HCT116 (cell line): ENCODE results near the gene NCMAP. TPM values are rescaled to one million over a fixed set of nuclear protein-coding genes. Genes with fewer than 3 reads are reported as not detected.

Source experiments
- ATAC-seq: fragments of 200-7000 bp; cut with Tn5 transposase; 2 replicates; pipeline ENCODE4 v1.9.1; 2020; ENCODE audit warnings: mild to moderate bottlenecking, moderate library complexity
- BruUV-seq: library from RNA; stranded (reverse); fragments of 400-500 nt; replicated peaks from 2 replicates; lab custom pipeline; 2021; lab: Mats Ljungman, UMichigan
- CTCF ChIA-PET: fragments of 300-600 bp; sonication (Branson Sonifier 250); formaldehyde crosslinking; loops from one replicate; lab custom pipeline; 2021; ENCODE audit warnings: antibody characterized with exemption; lab: Charles Lee
- POLR2A ChIA-PET: fragments of 300-600, 350-600 bp; sonication (Branson Sonifier 250); formaldehyde crosslinking; loops from one replicate; lab custom pipeline; 2021; ENCODE audit warnings: antibody characterized with exemption; lab: Charles Lee
- RAD21 ChIA-PET, 2 experiments: fragments of 300-600 bp; sonication (Branson Sonifier 250); formaldehyde crosslinking; loops; one replicate each; lab custom pipeline; 2023; ENCODE audit warnings: low total read pairs in 2 of 2; ENCODE audit not compliant: uncharacterized antibody in 2 of 2, unreplicated experiment in 2 of 2, low non-redundant PET in 1 of 2; lab: Charles Lee
- DNase-seq: peaks from one replicate; pipeline ENCODE4 v3.0.0-alpha.2; 2010; ENCODE audit warnings: low read depth, low spot score
- H2AFZ ChIP-seq: fragments of 200-600 bp; shearing (Covaris generic), sonication (generic); 2 replicates; pipeline ENCODE4 v1.6.1; 2017; ENCODE audit warnings: low read depth, mixed run types, mixed read lengths, antibody characterized with exemption, low read length; ENCODE audit not compliant: poor library complexity, severe bottlenecking
- H3K27ac ChIP-seq: 2 replicates; pipeline ENCODE4 v1.5.1; 2012; ENCODE audit warnings: low read depth, low read length
- H3K27me3 ChIP-seq: fragments of 200-600 bp; sonication (generic); 2 replicates; pipeline ENCODE4 v1.6.1; 2016; ENCODE audit warnings: mixed run types, low read length, mixed read lengths; ENCODE audit not compliant: insufficient read depth
- H3K36me3 ChIP-seq, 2 experiments: fragments of 200-500 bp in 1 of 2; fragments of 200-600 bp in 1 of 2; sonication (Bioruptor generic) in 1 of 2; sonication (generic) in 1 of 2; 2 replicates each; pipeline versions ENCODE4 v1.5.1 to v1.6.1; 2014 to 2016; ENCODE audit warnings: low read length in 2 of 2, inconsistent platforms in 1 of 2, mixed read lengths in 1 of 2, mixed run types in 1 of 2; ENCODE audit not compliant: insufficient read depth in 2 of 2, control insufficient read depth in 1 of 2
- H3K4me1 ChIP-seq, 2 experiments: fragments of 200-600 bp in 1 of 2; sonication (generic) in 1 of 2; 2 replicates each; pipeline versions ENCODE4 v1.5.1 to v1.6.1; 2012 to 2017; ENCODE audit warnings: low read length in 2 of 2, inconsistent platforms in 1 of 2, mild to moderate bottlenecking in 1 of 2, mixed read lengths in 1 of 2, mixed run types in 1 of 2, moderate library complexity in 1 of 2; ENCODE audit not compliant: insufficient read depth in 2 of 2, control insufficient read depth in 1 of 2
- H3K4me2 ChIP-seq: fragments of 200-600 bp; sonication (generic); 2 replicates; pipeline ENCODE4 v1.6.1; 2017; ENCODE audit warnings: mixed run types, low read length, mixed read lengths
- H3K4me3 ChIP-seq, 2 experiments: fragments of 200-600 bp in 1 of 2; sonication (generic) in 1 of 2; replicated peaks in 1 of 2; 2 replicates each; pipeline ENCODE4 v1.5.1; 2011 to 2016; ENCODE audit warnings: low read length in 2 of 2, control low read depth in 1 of 2, low read depth in 1 of 2, mild to moderate bottlenecking in 1 of 2, mixed read lengths in 1 of 2, mixed run types in 1 of 2
- H3K79me2 ChIP-seq: fragments of 200-600 bp; sonication (generic); 2 replicates; pipeline ENCODE4 v1.6.1; 2017; ENCODE audit warnings: mild to moderate bottlenecking, mixed run types, low read length, moderate library complexity, mixed read lengths; ENCODE audit not compliant: insufficient read depth
- H3K9ac ChIP-seq: fragments of 200-600 bp; sonication (generic); 2 replicates; pipeline ENCODE4 v1.6.1; 2016; ENCODE audit warnings: low read length, mixed read lengths
- H3K9me2 ChIP-seq: fragments of 200-600 bp; sonication (generic), shearing (Covaris generic); 2 replicates; pipeline ENCODE4 v1.6.1; 2017; ENCODE audit warnings: mixed run types, mild to moderate bottlenecking, moderate library complexity; ENCODE audit not compliant: insufficient read depth
- H3K9me3 ChIP-seq, 2 experiments: fragments of 200-500 bp in 1 of 2; fragments of 200-600 bp in 1 of 2; sonication (Bioruptor generic) in 1 of 2; sonication (generic) in 1 of 2; 2 replicates each; pipeline ENCODE4 v1.6.1; 2014 to 2017; ENCODE audit warnings: low read length in 2 of 2, mixed read lengths in 2 of 2, inconsistent platforms in 1 of 2, low read depth in 1 of 2, mild to moderate bottlenecking in 1 of 2, mixed run types in 1 of 2, moderate library complexity in 1 of 2; ENCODE audit not compliant: control insufficient read depth in 1 of 2, insufficient read depth in 1 of 2
- H4K20me1 ChIP-seq: fragments of 200-600 bp; sonication (generic), shearing (Covaris generic); 2 replicates; pipeline ENCODE4 v1.6.1; 2017; ENCODE audit warnings: mixed run types, mild to moderate bottlenecking, moderate library complexity; ENCODE audit not compliant: insufficient read depth
- CBX3 ChIP-seq: IDR thresholded peaks from 2 replicates; pipeline ENCODE4 v1.6.1; 2012; ENCODE audit warnings: low read depth
- CTCF ChIP-seq, 3 experiments: fragments of 200-600 bp in 1 of 3; sonication (generic) in 1 of 3; IDR thresholded peaks in 2 of 3; conservative IDR thresholded peaks in 1 of 3; 2 replicates each; pipeline ENCODE4 v1.5.1; 2012 to 2017; ENCODE audit warnings: low read depth in 2 of 3, low read length in 2 of 3, antibody characterized with exemption in 1 of 3, borderline replicate concordance in 1 of 3, control low read depth in 1 of 3, mild to moderate bottlenecking in 1 of 3, mixed read lengths in 1 of 3, mixed run types in 1 of 3, moderate library complexity in 1 of 3; ENCODE audit not compliant: insufficient read depth in 1 of 3
- EGR1 ChIP-seq: IDR thresholded peaks from 2 replicates; pipeline ENCODE4 v1.6.1; 2012; ENCODE audit warnings: low read depth
- ELF1 ChIP-seq: IDR thresholded peaks from 2 replicates; pipeline ENCODE4 v1.6.1; 2012; ENCODE audit warnings: low read depth, borderline replicate concordance
- EZH2 ChIP-seq: fragments of 200-600 bp; sonication (generic); IDR thresholded peaks from 2 replicates; pipeline ENCODE4 v1.6.1; 2017; ENCODE audit warnings: antibody characterized with exemption, mixed run types
- JUND ChIP-seq: IDR thresholded peaks from 2 replicates; pipeline ENCODE4 v1.6.1; 2012
- POLR2A ChIP-seq: IDR thresholded peaks from 2 replicates; pipeline ENCODE4 v1.7.0; 2011; ENCODE audit warnings: borderline replicate concordance; ENCODE audit not compliant: insufficient read depth, insufficient read length; ENCODE audit errors: extremely low read depth
- RAD21 ChIP-seq: IDR thresholded peaks from 2 replicates; pipeline ENCODE4 v1.6.1; 2012; ENCODE audit warnings: low read depth, mild to moderate bottlenecking
- SIN3A ChIP-seq: IDR thresholded peaks from 2 replicates; pipeline ENCODE4 v1.6.1; 2012; ENCODE audit warnings: low read depth
- SRF ChIP-seq: IDR thresholded peaks from 2 replicates; pipeline ENCODE4 v1.6.1; 2012; ENCODE audit warnings: low read depth
- TCF7L2 ChIP-seq: IDR thresholded peaks from 2 replicates; pipeline ENCODE4 v1.7.0; 2011; ENCODE audit warnings: borderline replicate concordance, inconsistent platforms; ENCODE audit not compliant: insufficient read depth, insufficient read length; ENCODE audit errors: extremely low read depth
- YY1 ChIP-seq: IDR thresholded peaks from 2 replicates; pipeline ENCODE4 v1.6.1; 2011; ENCODE audit warnings: low read length, low read depth, moderate library complexity, mild to moderate bottlenecking; ENCODE audit not compliant: insufficient replicate concordance; ENCODE audit errors: extremely low read depth
- ZFX ChIP-seq: fragments of 450-650 bp; IDR thresholded peaks from 2 replicates; pipeline ENCODE4 v1.6.1; 2017
- ZNF274 ChIP-seq: fragments of 200-500 bp; sonication (Bioruptor generic); IDR thresholded peaks from 2 replicates; pipeline ENCODE4 v1.6.1; 2014; ENCODE audit warnings: mild to moderate bottlenecking, low read depth, low read length, inconsistent platforms
- intact Hi-C: fragments of 100-400 bp; cut with micrococcal nuclease; formaldehyde crosslinking; loops from 2 replicates; pipeline ENCODE4 v1.10.0; 2022
- total RNA-seq: library from RNA; stranded (reverse); gene quantifications from one replicate; pipeline ENCODE4 v1.2.1, GENCODE V29; 2021; ENCODE audit not compliant: unreplicated experiment
- TF ChIP-seq, protein P1 (sequence below): IDR thresholded peaks from 2 replicates; pipeline ENCODE4 v1.6.1; 2012; ENCODE audit warnings: low read depth
- TF ChIP-seq, protein P2 (sequence below): IDR thresholded peaks from 2 replicates; pipeline ENCODE4 v1.6.1; 2012

The NCMAP gene
- total RNA-seq, 1 experiment from 2014 or later, result 0.84 TPM

DNA sequence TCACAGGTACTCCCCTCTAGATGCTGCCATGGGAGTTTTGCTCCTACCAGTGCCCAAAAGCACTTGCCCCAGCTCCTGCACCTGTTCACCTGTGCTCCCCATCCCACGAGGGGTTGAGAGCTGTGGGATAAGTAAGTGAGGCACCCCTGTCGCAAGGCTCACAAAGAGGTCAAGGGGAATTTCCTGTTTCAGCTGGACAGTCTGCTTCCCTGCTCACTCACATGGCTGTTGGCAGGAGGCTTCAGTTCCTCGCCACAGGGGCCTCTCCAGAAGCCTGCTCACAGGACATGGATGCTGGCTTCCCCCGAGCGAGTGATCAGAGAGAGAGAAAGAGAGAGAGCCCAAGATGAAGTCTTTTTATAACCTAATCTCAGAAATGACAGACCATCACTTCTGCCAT lies 8.7 kb upstream of the NCMAP start (continued):
- TF ChIP-seq, protein P1, sequence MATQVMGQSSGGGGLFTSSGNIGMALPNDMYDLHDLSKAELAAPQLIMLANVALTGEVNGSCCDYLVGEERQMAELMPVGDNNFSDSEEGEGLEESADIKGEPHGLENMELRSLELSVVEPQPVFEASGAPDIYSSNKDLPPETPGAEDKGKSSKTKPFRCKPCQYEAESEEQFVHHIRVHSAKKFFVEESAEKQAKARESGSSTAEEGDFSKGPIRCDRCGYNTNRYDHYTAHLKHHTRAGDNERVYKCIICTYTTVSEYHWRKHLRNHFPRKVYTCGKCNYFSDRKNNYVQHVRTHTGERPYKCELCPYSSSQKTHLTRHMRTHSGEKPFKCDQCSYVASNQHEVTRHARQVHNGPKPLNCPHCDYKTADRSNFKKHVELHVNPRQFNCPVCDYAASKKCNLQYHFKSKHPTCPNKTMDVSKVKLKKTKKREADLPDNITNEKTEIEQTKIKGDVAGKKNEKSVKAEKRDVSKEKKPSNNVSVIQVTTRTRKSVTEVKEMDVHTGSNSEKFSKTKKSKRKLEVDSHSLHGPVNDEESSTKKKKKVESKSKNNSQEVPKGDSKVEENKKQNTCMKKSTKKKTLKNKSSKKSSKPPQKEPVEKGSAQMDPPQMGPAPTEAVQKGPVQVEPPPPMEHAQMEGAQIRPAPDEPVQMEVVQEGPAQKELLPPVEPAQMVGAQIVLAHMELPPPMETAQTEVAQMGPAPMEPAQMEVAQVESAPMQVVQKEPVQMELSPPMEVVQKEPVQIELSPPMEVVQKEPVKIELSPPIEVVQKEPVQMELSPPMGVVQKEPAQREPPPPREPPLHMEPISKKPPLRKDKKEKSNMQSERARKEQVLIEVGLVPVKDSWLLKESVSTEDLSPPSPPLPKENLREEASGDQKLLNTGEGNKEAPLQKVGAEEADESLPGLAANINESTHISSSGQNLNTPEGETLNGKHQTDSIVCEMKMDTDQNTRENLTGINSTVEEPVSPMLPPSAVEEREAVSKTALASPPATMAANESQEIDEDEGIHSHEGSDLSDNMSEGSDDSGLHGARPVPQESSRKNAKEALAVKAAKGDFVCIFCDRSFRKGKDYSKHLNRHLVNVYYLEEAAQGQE, result no peak
- TF ChIP-seq, all 23 proteins: peak for 0

GRCh38 chr1:24548070-24548469 lies 7.8 kb upstream of the NCMAP start:
- H3K9me3 ChIP-seq, result no peaks in the 10 kb centered on the region
- no peaks in the 10 kb centered on the region for H3K27me3 ChIP-seq
- peaks cover 0 to 10% of the 10 kb centered on the region in 2 experiments; a peak in 2 of 4 replicates for H3K4me1 ChIP-seq
- ATAC-seq (no peak), DNase-seq (no peak)
- POLR2A ChIA-PET, result no interaction called here
- H3K4me3 ChIP-seq, result no peak overlapping the region
- no peaks in the 10 kb centered on the region for H4K20me1 ChIP-seq
- CTCF ChIA-PET, result interaction anchor here (0.8 to 1.5 kb wide), 3 partner anchors 21 to 283 kb away, joined by 3 read pairs; no protein-coding TSS in a partner anchor
- H3K9me2 ChIP-seq, result no peaks in the 10 kb centered on the region
- H3K27ac ChIP-seq, result no peak overlapping the region
- BruUV-seq, result no TSS peak
- no peak overlapping the region for H3K9ac ChIP-seq
- no peaks in the 10 kb centered on the region for H3K36me3 ChIP-seq
- H3K79me2 ChIP-seq, result no peaks in the 10 kb centered on the region
- RAD21 ChIA-PET, result no interaction called here
- H2AFZ ChIP-seq, result no peak overlapping the region
- intact Hi-C loops, result no loop called here
- no peak overlapping the region for H3K4me2 ChIP-seq
- TF ChIP-seq ZNF274 (no peak), ELF1 (no peak), SIN3A (no peak), YY1 (no peak), SRF (no peak), EZH2 (no peak), TCF7L2 (no peak), ZFX (no peak), RAD21 (no peak), CBX3 (no peak), POLR2A (no peak), EGR1 (no peak), CTCF (IDR thresholded peaks at IDR 0.05 in 2 of 3, conservative IDR thresholded peaks at IDR 0.05 in 1 of 3; ENCODE audit: borderline replicate concordance in 1 of 3, insufficient read depth in 1 of 3, low read depth in 2 of 3, low read length in 2 of 3) (no peak), JUND (no peak)
- TF ChIP-seq, protein P1, result no peak
- TF ChIP-seq, protein P2, sequence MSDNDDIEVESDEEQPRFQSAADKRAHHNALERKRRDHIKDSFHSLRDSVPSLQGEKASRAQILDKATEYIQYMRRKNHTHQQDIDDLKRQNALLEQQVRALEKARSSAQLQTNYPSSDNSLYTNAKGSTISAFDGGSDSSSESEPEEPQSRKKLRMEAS, result no peak
